HG02763 (cell line): Measurements from ENCODE around the gene BFAR.
"Not testable (repeated sequence)": the region's sequence is repeated elsewhere in the genome, so short reads cannot be mapped to it uniquely, and the experiment has no call there.

Source experiments
- ATAC-seq: cut with Tn5 transposase; IDR thresholded peaks from one replicate; pipeline ENCODE4 v1.9.1; 2021; ENCODE audit warnings: mild to moderate bottlenecking, moderate library complexity; ENCODE audit not compliant: unreplicated experiment

The BFAR gene, protein sequence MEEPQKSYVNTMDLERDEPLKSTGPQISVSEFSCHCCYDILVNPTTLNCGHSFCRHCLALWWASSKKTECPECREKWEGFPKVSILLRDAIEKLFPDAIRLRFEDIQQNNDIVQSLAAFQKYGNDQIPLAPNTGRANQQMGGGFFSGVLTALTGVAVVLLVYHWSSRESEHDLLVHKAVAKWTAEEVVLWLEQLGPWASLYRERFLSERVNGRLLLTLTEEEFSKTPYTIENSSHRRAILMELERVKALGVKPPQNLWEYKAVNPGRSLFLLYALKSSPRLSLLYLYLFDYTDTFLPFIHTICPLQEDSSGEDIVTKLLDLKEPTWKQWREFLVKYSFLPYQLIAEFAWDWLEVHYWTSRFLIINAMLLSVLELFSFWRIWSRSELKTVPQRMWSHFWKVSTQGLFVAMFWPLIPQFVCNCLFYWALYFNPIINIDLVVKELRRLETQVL

DNA sequence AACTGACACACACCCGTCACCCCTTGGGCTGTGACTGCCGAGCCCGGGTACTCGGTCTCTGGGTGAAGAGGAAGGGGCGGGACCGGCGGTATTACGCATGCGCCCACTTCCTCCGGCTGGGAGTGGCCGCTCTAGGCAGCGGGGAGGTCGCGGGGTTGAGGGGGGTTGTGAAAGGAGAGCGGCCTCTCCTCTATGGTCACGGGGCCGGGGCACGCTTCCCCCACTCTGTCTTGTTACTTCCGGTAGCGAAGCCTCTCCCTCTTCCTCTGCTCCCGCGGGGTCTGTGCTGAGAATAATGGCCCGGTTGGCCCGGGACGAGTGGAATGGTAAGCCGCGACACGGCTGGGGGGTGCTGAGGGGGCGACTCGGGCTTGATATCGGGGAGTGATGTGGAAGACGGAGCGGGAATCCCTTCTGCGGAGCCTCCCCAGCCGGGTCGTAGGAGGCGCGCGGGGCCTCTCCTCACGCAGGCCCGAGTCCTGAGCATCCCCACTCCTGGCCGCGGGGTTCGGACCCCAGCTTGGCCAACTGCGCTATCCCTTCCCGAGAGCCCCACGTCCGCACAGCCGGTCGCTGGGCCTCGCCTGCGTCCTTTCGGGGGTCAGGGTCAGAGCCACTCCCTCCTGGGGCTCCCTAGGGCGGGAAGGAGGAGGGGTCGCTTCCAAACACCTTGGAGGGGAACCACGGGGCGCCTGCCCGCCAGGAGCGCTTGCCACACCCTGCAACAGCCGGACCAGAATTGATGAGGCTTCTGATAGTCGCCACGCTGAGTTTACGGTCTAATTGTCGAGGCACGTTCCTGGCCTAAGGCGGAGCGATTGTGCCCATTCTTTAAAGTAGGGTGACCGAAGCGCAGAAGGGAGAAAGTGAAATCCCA lies at the start of gene BFAR:
Gene BFAR, plus strand, starts transcription at position 259 of the 877 bp plus-strand sequence. CDS start 11,396 bp downstream, outside the sequence.
- ATAC-seq, result peak; percentile 79

DNA sequence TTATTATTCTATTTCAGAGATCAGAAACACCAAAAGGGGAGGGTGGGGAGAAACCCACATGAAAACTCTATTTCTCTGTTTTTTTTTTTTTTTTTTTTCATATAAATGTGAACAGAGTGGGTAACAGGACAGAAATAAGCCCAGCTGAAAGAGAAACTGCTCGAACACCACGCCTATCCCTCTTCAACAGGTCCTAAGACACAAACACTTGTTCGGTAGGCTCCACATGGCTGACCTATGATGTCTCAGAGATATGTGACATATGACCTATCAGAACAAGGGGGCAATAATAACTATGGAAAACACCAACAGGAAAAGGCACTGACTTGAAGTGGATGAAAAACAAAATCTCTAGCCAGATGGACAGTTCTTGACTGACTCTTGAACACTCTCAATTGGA lies 47.5 kb upstream of the BFAR start:
- no peak for ATAC-seq

DNA sequence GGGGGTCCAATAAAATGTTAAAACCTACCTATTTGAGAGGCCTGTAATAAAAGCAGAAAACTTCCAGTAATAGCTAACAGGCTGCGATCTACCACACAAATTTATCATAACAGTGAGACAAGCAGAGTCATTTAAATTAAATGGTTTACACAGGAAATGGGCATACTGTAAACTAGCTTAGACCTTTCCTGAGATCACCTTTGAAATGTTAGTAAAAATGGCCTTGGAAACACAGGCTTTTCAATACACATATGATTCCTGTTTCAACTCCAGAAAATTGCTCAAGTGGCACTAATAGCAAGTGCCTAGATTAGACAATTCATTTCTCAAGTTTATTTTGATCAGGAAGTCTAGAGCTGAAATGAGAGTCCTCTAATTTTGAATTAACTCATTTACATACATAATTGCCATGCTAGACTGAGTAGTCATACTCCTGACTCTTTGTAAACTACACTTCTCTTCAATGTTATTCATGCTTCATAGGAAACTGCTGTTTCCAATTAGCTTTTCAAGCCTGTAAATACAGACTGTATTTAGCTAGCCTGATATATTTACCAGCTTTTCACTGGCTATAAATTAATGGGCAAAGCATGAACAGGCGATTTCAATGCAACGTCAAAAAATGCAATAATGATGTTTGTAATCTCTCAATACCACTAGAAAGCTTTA lies 46.0 kb upstream of the BFAR start:
- ATAC-seq, result no peak

DNA sequence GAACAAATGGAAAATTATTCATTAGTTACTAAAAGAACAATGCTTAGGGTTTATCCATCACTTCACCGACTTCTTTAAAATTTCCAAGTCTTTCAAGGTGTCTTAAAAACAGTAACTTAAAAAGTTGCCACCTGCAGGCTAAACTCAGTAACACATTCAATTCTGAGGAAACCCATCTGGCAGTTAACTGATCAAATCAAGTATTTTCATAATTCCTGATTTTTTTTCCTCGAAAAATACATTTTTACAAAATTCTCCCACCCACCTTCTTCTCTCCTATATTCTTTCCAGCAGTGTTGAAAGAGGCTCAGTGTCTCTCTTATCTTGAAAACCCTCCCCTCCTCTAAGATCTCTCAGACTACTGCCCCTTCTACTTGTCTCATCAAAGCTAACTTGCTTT lies 32.6 kb upstream of the BFAR start:
- no peak for ATAC-seq

DNA sequence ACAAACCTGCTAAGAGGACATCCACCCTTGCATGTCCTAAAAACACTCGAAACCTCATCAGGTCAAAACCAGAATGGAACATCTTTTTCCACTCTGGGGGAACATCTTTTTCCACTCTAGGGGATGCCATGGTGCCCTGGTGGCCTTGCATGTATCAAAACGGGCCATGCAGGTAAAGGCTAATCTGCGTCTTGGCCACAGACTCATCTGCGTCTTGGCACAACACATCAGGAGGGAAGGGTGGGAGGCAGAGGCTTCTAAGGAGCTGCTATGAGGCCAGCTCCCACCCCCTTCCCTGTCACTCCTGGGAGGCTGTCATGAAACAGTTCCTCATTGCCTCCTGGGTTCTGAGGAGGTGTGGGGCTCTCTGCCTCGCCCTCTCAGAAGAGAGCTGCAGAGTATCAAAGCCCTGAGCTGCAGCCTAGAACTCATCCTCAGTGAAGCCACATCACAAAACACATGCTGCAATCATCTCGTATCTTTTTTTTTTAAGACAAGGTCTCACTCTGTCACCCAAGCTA lies 30.2 kb upstream of the BFAR start:
- ATAC-seq, result no peak

DNA sequence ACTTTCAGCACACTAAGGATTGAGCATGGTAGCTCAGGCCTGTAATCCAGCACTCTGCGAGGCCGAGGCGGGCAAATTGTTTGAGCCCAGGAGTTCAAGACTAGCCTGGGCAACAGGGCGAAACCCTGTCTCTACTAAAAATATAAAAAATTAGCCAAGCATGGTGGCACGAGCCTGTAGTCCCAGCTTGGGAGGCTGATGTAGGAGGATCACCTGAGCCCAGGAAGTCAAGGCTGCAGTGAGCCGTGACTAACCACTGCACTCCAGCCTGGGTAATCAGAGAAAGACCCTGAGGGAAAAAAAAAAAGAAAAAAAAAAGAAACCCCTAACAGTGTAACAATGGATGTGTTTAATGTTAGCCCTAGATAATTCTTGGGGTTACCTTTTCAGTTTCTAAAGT lies 26.6 kb upstream of the BFAR start:
- ATAC-seq, result no peak

DNA sequence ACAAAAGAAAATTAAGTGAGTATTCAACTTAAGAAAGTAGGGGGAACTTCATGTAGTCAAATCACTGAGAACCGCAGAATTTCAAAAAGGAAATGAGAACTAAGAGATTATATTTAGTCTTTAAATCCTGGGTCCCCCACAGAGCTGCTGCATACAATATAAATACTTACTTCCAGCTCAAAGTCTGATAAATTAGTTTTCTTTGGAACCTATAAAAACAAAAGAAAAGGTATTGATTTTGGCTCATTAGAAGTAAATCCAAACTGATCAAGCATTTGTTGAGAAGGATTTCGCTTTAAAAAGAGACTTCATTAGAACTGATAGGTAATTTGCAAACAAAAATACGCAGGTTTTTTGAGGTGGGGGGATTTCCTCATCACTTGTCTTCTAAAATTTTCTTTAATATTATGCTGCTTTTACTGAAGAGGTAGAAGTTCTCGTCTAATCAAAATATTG lies 24.6 kb upstream of the BFAR start:
- no peak for ATAC-seq

DNA sequence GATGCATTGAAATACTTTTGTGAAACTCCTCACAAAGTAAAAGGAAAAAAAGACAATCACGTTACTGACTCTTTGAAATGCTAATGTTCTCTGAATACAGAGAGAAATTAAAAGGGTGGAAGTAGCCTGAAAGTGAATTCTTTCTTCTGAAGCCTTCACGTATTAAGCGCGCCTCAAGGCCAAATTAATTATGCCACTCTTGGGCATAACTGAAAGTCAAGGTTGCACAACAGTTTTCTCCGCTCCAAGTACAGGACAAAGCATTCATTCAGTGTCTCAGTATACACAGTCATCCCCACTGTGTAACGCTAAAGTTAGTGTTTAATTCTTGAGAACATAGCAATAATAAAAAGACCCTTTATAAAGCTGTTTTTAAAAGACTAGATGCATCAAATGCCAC lies 24.1 kb upstream of the BFAR start:
- ATAC-seq, result no peak

DNA sequence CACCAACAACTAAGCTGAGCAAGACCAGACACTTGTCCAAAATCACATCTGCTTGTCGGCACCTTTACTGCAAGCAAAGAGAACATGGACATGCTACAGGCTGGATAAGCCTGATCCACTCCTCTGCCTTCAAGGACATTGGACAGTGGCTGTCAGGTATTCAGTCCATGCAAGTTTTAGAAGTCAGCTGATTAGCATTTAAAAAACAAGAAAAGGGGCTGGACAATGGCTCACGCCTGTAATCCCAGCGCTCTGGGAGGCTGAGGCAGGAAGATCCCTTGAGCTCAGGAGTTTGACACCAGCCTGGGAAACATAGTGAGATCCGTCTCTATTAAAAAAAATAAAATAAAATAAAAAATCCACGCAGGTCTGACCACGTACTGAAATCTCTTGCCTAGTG lies 23.0 kb upstream of the BFAR start:
- ATAC-seq, result no peak

DNA sequence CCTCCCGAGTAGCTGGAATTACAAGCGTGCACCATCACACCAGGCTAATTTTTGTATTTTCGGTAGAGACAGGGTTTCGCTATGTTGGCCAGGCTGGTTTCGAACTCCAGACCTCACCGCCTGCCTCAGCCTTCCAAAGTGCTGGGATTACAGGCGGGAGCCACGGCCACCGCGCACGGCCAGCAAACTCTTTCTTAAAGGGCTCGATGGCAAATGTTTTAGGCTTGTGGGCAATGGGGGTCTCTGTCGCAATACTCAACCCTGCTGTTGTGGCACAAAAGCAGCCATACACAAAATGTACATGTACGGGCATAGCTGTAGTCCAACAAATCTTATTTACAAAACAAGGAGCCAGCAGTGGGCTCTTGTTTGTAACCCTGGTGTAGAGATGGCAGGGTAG lies 21.1 kb upstream of the BFAR start:
- no peak for ATAC-seq

DNA sequence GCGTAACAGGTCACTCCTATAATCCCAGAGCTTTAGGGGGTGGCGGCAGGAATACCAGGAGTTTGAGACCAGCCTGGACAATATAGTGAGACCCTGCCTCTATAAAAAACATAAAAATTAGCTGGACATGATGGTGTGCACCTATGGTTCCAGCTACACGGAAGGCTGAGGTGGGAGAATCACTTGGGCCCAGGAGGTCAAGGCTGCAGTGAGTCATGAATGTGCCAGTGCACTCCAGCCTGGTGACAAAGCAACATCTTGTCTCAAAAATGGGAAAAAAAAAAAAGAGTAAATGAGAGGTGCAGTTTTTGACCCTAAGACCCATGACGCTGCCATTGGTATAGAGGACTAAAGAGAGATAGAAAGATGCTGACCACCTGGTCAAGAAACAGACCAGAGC lies 18.8 kb upstream of the BFAR start:
- no peak for ATAC-seq

DNA sequence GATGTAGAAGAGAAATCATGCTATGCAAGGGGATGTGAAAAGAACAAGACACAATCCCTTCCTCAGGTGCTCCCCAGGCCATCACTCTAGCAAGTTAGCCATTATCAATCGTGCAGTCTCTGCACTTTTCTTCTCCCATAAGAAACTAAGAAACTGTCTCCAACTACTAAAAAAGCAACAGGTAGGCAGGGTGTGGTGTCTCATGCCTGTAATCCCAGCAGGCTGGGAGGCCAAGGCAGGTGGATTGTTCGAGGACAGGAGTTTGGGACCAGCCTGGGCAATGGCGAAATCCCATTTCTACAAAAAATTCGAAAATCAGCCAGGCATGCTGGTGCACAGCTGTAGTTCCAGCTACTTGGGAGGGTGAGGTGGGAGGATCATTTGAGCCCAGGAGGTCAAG lies 16.5 kb upstream of the BFAR start:
- no peak for ATAC-seq

DNA sequence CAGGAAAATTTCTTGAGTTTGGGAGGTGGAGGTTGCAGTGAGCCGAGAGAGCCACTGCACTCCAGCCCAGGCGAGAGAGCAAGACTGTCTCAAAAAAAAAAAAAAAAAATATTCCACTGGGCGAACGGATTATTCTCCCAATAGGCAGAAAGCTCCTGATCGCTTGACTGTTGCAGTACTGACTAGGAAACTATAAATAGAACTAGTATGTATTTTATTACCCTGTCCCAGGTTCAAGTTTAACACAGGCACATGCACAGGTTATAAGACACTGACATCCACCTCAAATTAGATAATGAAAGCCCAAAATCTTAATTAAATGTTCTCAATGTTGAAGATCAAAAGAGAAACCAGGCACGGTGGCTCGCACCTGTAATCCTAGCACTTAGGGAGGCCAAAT lies 14.2 kb upstream of the BFAR start:
- ATAC-seq, result no peak

DNA sequence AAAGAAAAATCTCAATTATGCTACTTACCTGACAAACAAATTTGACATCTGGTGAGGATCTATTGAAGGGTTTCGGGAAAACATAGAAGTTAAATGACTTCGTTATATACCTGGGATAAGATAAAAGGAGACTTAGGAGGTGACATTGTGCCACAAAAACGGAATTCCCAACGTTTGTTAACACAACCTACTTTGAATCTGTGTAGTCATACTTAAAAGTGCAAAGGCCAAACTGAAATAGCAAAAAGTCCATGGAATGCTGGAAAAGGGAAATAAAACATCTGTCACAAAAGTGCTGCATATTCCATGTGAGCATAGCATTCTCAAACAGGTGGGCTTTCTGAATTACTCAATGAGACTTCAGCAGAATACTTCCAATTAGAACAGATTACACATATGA lies 5.7 kb upstream of the BFAR start:
- no peak for ATAC-seq

DNA sequence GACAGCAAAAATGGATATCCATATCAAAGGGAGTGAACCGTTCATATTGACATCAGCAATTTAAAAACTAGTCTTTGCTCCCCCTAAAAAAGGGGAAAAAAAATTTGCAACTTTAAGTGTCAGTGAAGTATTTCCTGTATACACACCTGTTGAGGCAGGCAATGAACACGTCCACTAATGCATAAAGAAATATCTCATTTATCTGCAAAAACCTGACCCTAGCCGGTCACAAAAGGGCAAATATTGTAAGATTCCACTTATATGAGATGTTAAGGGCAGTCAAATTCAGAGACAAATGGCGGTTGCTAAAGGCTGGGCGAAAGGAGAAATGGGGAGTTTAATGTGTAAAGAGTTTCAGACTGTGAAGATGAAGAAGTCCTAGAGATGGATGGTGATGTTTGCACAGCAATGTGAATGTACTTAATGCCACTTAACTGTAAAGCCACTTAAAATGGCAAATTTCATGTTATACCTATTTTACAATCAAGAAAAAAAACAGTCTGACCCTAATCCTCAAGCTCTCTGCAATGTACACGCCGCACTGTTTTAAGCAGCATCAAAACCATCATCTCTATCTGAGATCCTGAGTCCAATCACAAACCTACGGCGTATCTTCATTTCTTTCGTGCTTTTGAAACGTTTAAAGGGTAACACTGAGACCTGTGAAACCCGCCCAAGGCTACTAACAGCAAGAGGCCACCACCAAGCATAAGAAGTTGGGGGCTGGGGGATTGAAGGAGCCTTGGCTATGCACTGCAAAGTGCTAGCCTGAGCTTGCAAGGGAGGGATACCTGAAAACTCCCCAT lies 3.7 kb upstream of the BFAR start:
- ATAC-seq, result no peak

DNA sequence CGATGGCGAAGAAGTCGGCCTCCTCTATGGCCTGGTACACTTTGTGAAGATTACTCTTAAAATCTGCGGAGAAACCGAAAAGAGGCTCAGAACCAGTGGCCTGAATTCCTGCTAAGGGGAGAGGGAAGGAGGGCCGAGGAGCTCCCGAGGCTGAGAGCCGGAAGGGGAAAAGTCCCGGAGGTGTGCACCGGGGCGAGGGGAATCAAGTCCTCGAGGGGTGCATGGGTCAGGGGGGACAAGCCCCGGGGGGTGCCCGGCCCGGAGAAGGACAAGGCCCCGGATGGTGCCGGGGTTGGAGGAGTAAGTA lies 3.2 kb upstream of the BFAR start:
- no peak for ATAC-seq

DNA sequence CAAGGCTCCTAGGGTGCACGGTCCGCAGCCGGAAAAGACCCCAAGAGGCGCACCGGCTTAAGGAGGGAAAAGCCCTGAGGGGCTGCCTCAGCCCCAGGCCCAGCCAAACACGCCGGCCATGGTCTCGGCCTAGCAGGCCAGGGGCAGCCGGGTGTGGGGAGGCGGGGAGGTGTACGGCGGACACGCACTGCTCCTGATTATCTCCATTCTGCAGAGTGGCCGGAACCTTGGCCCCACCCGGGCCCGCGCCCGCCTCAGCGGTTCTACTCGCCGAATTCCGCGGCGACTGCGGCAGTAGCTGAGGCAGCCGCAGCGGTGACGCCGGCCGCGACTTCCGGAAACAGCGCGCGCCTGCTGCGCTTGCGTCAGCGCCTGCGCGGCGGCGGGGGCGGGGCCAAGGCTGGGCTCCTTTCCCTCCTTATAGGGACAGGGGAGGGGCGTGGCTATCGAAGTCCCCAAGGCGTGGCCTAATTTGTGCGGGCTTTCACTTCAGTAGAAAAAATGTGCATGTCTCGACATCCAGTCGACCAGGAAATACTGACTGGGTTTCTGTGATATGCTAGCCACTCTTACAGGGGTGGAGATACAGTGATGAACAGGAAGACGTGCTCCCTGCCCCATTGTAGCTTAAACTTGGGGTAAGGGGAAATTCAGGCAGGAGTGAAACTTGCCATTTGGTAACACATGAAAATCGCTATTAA lies 2.7 kb upstream of the BFAR start, which contains the start of gene PARN:
Gene PARN, minus strand, starts transcription at position 342 of the 701 bp plus-strand sequence. Its CDS starts 135 bp downstream, at position 207.
- ATAC-seq, result peak; percentile 57

DNA sequence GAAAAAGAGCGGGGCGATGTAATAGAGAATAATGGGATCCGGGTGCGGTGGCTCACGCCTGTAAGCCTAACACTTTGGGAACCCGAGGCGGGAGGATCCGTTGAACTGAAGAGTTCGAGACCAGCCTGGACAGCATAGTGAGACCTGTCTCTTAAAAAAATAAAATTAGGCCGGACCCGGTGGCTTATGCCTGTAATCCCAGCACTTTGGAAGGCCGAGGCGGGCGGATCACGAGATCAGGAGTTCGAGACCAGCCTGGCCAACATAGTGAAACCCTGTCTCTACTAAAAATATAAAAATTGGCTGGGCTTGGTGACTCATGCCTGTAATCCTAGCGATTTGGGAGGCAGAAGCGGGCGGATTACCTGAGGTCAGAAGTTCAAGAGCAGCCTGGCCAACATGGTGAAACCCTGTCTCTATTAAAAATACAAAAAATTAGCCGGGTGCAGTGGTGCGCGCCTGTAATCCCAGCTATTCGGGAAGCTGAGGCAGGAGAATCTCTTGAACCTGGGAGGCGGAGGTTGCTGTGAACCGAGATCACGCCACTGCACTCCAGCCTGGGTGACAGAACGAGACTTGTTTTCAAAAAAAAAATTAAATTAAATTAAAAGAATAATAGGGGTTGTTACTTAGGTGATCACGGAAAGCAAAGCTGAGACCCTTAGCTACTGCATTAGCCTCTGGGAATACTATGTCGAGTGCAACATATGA lies 2.0 kb upstream of the BFAR start:
- not testable (repeated sequence) for ATAC-seq

DNA sequence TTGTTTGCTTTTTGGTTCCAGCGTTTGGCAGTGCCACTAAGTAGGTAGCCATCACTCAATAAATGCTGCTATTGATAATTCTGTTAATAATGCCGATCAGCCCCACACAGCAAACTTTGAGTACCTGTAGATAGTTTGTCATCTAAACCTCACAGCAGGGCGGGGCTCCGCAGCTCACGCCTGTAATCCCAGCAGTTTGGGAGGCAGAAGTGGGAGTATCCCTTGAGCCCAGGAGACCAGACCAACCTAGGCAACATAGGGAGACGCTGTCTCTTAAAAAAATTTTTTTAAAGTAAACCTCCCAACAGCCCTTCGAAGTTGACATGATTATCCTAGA lies 1.6 kb downstream of the BFAR start:
- ATAC-seq, result no peak
